Measurements from ENCODE around the gene EIF4ENIF1.
"Not testable (repeated sequence)": the region's sequence is repeated elsewhere in the genome, so short reads cannot be mapped to it uniquely, and the experiment has no call there.

EIF4ENIF1 gene

GRCh38 chr22:31491218-31491962, 1.7 kb upstream of the EIF4ENIF1 start:
- no peak for DNase-seq

- DNase-seq = peak; percentile 83
Observed at GRCh38 chr22:31490496-31490925, 869 bp upstream of the EIF4ENIF1 start.

GRCh38 chr22:31488988-31489617, 539 bp downstream of the EIF4ENIF1 start:
- peak; percentile 7 for DNase-seq

- no peak for DNase-seq
Observed at GRCh38 chr22:31488346-31488883, 1.2 kb downstream of the EIF4ENIF1 start.

DNA sequence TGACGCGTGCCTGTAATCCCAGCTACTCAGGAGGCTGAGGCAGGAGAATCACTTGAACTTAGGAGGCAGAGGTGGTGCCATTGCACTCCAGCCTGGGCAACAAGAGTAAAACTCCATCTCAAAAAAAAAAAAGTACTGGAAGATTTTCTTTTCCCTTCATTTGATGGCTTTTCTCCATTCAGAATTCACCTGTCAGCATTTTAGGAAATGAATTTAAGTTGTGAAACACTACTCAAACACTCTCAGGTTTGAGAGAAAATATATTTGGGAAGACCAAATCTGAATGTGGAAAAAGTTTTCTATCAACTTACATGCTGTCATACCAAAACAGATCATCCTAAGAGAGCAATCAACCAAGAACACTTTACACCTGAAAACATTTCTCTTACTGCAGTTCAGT, 2.7 kb downstream of the EIF4ENIF1 start:
- DNase-seq = no peak

DNA sequence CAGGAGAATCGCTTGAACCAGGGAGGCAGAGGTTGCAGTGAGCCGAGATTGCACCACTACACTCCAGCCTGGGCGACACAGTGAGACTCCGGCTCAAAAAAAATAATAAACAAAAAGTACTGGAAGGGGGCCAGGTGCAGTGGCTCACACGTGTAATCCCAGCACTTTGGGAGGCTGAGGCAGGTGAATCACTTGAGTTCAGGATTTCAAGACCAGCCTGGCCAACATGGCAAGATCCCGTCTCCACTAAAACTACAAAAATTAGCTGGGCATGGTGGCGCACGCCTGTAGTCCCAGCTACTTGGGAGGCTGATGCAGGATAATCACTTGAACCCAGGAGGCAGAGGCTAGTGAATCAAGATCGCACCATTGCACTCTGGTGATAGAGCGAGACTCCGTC, 3.3 kb downstream of the EIF4ENIF1 start:
- not testable (repeated sequence) for DNase-seq

- not testable (repeated sequence) for DNase-seq
Observed at GRCh38 chr22:31482470-31482869, 7.2 kb downstream of the EIF4ENIF1 start.

- DNase-seq = no peak
Observed at GRCh38 chr22:31481129-31481528, 8.5 kb downstream of the EIF4ENIF1 start.

GRCh38 chr22:31477329-31477728, 12.3 kb downstream of the EIF4ENIF1 start:
- no peak for DNase-seq

DNA sequence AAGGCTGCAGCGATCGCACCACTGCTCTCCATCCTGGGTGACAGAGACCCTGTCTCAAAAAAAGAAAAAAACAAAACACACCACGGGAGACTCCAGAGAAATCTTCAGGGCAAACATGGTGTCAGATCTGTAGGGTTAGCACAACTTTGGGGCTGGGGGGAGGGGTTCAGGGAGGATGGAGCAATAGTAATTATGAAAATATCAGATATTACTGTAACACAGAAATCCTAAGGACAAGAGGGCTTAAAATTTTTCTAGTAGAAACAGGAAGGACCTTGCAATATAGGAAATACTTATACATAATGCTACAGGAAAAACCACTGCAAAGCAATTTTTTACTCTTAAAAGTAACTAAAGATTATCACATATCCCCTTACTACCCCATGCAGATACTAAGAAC, 13.8 kb downstream of the EIF4ENIF1 start:
- no peak for DNase-seq

GRCh38 chr22:31474743-31475142, 14.9 kb downstream of the EIF4ENIF1 start:
- no peak for DNase-seq

GRCh38 chr22:31465307-31465706, 24.3 kb downstream of the EIF4ENIF1 start:
- no peak for DNase-seq

DNA sequence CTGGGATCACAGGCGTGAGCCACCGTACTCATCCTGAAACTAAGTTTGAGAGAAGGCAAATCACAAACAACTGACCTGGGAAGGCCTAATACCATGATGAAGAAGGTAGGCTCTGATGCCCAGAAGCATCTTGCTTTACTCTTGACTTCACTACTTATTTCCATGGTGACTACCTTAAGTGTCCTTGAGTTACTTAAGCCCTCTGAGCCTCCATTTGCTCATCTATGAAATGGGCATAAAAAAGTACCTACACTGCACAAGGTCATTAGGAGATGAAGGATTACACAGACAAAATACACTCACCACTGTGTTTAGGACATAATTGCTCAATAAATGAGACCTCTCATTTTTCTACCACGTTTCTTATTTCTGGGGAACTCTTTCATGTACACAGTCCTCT, 27.9 kb downstream of the EIF4ENIF1 start:
- no peak for DNase-seq

DNA sequence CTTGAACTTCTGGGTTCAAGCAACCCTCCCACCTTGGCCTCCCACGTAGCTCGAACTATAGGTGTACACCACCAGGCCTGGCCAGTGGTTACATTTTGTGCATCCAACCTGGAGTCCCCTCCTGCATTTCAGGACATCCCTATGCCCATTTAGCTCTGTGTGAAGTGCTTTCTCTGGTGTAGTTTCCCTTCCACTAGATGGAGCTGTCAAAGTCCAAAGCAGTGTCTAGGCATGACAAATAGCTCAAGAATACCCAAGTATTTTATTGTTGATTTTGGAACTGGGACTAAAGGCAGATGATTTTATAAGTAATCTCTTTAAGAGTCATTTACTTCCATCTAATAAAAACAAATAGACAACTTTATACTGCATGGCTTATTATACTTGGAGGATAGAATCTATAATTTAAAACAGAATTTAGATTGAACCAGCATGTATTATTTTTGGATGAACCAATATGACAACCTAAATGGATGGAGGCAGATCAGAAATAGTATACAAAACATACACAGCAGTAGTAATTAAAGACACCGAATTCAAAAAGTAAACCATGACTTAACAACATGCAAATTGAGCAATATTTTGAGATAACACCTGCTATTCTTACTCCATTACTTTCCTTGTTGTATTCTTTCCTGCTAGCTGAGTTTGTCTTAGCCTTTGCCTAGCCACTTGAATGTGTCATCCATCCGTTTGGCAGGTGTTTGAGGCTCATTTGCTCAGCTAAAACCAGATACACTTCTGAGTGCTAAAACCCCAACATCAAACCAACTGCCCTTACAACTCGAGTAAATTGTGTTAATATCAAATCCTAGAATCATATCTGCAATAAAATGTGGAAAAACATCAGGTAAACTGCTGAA, 37.7 kb downstream of the EIF4ENIF1 start:
- DNase-seq = no peak

GRCh38 chr22:31449506-31449905, 40.1 kb downstream of the EIF4ENIF1 start:
- no peak for DNase-seq

DNA sequence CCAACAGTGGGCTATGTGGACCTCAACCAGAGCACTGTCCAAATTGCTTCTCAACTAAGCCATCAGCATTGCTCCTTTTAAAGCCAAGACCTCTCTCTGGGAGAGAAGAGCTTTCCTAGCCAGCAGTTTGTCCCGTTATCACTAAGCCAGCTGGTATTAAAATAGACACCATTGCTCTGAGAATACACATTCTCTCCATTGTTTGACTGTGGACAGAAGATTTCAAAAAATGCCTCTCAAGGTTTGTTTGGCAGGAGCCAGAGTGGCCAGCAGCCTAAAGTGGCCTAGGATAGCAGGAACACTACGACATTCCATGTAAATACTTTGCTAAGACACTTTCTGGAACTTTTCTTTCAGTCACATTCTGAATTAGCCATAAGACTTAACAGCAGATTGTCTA, 41.3 kb downstream of the EIF4ENIF1 start:
- no peak for DNase-seq

DNA sequence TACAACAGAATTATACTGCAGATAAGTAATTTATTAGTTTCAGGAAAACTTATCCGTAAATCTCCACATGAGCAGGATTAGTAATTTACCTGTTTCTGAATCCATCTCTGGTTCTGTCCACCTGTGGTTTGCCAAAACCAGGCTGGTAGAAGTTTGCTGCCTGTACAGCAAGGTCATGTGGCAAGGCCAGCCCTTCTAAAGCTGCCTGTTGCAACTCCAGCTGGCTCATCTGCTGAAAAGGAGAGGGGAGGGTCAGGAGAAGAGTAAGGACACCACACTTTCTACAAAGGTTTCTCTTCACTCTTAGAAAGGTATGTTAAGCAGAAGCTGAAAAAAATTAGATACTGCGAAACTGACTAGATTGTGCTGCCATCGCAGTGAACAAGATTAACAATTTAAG, 42.3 kb downstream of the EIF4ENIF1 start:
- no peak for DNase-seq

GRCh38 chr22:31446767-31447166, 42.9 kb downstream of the EIF4ENIF1 start:
- no peak for DNase-seq

DNA sequence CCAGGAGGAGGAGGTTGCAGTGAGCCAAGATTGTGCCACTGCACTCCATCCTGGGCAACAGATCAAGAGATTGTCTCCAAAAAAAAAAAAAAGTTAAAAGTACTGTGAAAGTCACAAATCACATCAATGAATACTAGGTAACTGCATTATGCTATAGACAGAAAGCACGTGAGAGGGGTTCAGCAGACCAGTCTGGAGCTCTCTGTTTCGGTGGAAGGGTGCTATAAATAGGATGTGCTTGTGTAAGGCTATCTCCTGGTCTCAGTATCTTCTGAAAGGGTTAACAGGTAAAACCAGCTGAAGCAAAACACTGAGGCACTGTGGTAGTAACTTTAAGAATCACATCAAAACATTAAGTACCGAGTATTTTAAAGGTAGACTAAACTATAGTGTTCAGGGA, 43.4 kb downstream of the EIF4ENIF1 start:
- no peak for DNase-seq

GRCh38 chr22:31445642-31446041, 44.0 kb downstream of the EIF4ENIF1 start:
- DNase-seq = no peak

DNA sequence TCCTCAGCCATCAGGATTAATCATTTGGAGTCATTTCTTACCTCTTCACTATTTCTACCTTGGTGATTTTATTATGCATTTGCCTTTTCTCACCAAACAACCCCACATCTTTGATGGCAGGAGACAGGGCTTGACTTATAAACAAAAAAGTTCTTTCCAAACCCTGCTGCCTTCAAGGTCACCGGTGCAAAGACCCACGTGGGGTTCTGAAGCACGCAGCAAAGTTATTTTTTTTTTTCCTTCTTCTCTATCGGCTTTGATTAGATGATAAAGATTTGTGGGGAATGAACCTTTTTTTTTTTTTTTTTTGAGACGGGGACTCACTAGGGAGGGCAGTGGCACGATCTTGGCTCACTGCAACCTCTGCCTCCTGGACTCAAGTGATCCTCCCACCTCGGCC, 46.1 kb downstream of the EIF4ENIF1 start:
- DNase-seq = no peak

- no peak for DNase-seq
Observed at GRCh38 chr22:31442768-31443489, 46.7 kb downstream of the EIF4ENIF1 start.

- DNase-seq = no peak
Observed at GRCh38 chr22:31441652-31442051, 48.0 kb downstream of the EIF4ENIF1 start.

Measured in CD4-positive, alpha-beta T cell treated with Interferon gamma for 1 hour (primary cell).